Ovary (tissue), 3 donors: ENCODE results near the gene PRR23E.

Experiments
- POLR2A ChIP-seq: fragments of 450-650 bp; IDR thresholded peaks from one replicate; pipeline ENCODE4 v1.6.1; 2017; ENCODE audit warnings: antibody characterized with exemption, mild to moderate bottlenecking, moderate library complexity
- TF ChIP-seq, protein P1 (sequence below), 3 donors: fragments of 450-650 bp in 2 of 3; fragments of 200-600 bp in 1 of 3; IDR thresholded peaks; one replicate each; pipeline versions ENCODE4 v1.5.1 to v1.8.0; 2016 to 2022; ENCODE audit warnings: antibody characterized with exemption in 3 of 3, mild to moderate bottlenecking in 1 of 3
- donor health status: DM: no; HTN: no; CAD: no.

- TF ChIP-seq, protein P1, sequence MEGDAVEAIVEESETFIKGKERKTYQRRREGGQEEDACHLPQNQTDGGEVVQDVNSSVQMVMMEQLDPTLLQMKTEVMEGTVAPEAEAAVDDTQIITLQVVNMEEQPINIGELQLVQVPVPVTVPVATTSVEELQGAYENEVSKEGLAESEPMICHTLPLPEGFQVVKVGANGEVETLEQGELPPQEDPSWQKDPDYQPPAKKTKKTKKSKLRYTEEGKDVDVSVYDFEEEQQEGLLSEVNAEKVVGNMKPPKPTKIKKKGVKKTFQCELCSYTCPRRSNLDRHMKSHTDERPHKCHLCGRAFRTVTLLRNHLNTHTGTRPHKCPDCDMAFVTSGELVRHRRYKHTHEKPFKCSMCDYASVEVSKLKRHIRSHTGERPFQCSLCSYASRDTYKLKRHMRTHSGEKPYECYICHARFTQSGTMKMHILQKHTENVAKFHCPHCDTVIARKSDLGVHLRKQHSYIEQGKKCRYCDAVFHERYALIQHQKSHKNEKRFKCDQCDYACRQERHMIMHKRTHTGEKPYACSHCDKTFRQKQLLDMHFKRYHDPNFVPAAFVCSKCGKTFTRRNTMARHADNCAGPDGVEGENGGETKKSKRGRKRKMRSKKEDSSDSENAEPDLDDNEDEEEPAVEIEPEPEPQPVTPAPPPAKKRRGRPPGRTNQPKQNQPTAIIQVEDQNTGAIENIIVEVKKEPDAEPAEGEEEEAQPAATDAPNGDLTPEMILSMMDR (IDR thresholded peaks at IDR 0.05), result no peak
- TF ChIP-seq POLR2A, result no peak
Observed at GRCh38 chr3:127206611-127207516, 13.9 kb downstream of the PRR23E start.
